ENCODE measurements around the gene NPAS3.

The NPAS3 gene

DNA sequence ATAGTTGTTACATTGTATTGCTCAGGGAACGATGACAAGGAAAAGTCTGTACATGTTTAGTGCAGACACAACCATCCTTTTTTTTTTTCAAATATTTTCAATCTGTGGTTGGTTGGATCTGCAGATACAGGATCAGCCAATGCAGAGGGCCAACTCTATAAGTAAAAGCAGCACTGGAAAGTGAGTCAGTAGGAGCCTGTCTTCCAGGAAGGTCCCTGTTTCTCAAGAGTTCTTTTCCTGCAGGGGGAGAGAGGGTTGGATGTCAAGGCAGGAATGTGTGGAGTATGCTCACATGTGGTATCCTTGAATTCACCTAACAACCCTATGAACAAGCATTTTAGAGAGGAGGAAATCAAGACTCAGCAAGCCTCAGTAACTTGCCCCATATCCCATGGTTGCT is 409.1 kb downstream of the NPAS3 start:
- DNase-seq: no peak

- DNase-seq: no peak
These were observed 409.8 kb downstream of the NPAS3 start for GRCh38 chr14:33348510-33348909.

DNA sequence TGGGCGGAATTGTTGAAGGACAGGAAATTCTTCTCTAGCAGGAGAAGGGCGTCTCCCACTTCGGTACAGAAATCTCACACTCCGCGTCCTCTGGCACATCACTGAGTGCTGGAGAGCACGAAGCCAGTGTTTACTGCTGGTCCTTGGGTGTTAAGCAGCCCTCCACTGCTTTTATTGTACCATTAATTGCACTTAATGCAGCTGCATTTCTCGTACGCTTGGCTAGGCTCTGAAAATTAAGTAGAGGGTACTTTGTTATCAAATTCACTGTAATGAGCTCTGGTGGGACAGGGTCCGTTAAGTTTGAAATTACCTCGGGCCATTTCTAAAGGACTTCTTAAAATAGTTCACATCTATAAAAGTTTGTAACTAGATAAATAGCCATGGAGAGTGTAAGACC is 411.2 kb downstream of the NPAS3 start:
- no peak for DNase-seq

DNA sequence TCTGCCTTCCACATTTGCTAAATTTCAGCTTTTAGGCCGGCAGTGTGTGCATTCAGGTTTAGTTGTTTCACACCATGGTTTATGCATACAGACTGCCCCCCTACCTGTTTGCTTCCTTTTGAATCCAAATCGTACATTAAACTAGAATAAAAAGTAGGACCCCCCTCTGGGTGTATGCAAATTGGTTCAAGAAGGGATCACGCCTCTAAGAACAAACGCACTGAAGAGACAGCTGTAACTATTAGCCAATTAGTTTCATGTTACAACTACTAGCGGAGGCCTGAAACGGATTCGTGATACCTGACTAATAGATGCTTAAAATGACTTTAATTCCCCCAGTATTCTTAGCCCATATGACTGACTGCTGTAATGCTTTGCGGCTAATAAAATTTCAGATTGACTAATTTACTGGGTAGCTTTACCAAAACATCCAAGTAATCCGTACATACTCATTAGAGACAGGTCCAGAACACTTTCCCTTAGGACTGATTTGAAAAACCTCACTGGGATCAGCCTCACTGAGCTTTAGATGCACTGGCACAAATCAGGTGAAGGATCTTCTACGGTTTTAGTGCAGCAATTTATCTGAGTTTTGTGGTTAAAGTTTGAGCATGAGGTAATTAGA is 411.8 kb downstream of the NPAS3 start:
- no peak for DNase-seq

GRCh38 chr14:33352821-33353220 is 414.1 kb downstream of the NPAS3 start:
- no peak for DNase-seq

- no peak for DNase-seq
These were observed 417.5 kb downstream of the NPAS3 start for GRCh38 chr14:33356181-33356580.

GRCh38 chr14:33357225-33358010 is 418.7 kb downstream of the NPAS3 start:
- DNase-seq: no peak

- DNase-seq: no peak
These were observed 420.7 kb downstream of the NPAS3 start for GRCh38 chr14:33359288-33359881.

DNA sequence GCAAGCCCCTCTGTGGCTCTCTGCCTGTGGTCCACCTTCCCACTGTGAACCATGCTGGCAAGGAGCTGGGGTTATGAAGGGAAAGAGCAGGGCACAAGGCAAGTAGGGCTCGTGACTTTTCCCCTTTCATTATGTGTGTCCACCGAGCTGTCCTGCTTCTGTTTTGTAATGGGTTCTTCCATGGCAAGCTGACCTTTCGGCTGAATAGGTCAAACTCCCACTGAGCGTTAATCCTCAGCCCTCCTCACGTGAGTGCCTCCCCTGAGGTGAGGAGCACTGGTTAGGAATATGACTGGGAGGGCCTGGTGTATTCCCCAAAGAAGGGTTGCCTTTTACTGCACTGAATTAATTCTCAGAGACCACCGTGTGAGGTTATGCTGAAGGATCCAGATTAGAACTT is 424.3 kb downstream of the NPAS3 start:
- no peak for DNase-seq

- DNase-seq: no peak
These were observed 425.0 kb downstream of the NPAS3 start for GRCh38 chr14:33363682-33364081.

DNA sequence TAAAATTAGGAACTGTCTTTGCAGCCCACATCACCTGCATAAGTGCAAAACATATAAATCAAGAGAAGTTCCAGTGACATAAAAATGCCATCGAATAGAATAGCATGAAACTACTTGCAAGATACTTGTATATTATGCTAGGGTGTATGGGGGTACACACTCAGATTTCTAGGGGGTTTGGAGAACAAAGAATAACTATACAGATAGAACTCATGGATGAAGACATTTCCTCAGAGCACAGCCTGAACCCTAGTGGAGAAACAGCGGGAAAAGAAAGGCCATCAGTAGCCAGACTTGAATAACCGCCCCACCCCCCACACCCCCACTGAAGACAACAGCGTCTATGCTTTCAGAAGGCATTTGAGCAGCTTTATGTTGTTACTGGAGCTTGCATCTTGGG is 425.8 kb downstream of the NPAS3 start:
- DNase-seq: no peak

GRCh38 chr14:33369041-33369440 is 430.4 kb downstream of the NPAS3 start:
- no peak for DNase-seq

GRCh38 chr14:33369972-33370371 is 431.3 kb downstream of the NPAS3 start:
- DNase-seq: peak; percentile 43

GRCh38 chr14:33370426-33370825 is 431.7 kb downstream of the NPAS3 start:
- no peak for DNase-seq

DNA sequence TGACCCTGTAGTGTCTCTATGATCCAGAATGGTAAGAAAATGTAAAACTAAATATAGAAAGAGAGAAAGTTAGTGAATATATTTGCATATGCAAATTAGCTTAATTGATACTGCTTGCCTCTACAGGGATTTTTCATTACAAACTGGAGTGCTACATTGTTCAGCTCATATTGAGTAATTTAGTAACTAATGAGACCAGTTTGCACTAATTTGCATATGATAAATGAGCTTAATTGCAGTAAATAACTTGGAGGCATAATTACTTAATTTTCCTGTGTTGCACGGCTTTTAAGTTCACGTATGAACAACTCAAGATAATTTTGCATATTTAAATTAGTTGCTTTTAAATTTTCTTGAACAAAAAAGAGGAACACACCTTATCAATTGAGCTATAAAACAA is 436.5 kb downstream of the NPAS3 start:
- DNase-seq: no peak

DNA sequence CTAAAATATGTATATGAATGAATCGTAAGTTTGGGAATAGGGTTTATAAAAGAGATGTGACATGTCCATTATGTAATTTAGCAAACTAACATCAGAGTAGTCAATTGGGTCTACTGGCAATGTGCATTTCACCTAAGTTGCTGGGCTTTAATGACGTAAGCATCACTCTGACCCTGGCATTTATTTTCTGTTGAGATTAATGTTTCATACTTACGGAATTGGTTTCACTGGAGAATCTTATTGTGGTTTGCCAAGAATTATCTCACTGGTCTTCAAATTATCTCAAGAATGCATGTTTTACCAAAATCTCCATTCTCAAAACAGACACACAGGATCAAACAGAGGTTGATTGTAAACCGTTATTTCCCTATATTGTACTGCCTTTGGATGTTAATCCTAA is 437.1 kb downstream of the NPAS3 start:
- no peak for DNase-seq

DNA sequence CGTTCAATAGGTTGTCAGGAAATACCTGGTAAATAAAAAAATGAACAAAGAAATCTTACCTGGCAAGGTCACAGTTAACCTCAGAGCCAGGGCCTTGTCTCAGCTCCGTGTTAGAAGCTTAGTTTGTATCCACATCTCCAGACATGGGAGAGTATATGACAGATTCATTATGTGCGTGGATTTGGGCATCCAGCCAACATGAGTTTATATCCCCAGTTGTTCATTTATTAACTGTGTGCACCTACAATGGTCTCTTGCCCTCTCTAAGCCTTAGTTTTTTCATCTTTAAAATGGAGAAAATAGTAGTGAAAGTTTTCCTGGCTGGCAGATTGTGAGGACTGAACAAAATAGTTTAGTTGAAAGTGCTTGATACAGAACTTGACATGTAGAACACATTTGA is 437.8 kb downstream of the NPAS3 start:
- no peak for DNase-seq

DNA sequence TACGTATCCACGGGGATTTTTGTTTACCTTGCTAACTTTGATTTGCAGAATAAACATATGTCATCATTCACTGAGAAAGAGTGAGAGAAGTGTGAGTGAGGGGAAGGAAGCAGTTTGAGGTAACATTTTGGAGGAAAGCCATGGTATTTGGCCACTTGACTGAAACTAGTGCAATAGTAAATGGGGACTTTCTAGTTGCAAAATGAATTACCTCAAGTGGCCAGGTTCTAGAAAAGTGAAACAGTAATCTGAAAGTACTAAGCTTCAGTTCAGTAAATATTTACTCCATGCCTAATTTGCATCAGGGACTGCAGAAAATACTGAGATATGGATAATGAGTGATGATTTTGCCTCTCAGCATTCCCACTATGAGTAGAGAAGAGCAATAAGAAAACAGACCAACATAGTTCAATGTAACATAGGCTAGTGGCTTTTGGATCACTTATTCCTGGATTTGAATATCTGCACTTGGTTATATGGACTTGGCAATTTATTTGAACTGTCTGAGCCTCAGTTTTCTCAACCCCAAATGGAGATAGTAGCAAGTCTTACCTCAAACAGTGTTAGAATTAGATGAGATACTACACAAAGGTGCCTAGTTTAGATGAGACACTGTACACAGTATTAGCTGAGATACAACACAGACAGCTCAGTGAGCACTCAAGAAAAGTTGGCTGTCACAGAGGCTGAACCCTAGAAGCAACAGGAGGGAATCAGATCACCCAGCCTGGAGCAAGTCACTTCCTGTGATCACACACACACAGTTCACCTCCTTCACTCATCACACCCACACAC is 439.1 kb downstream of the NPAS3 start:
- DNase-seq: no peak

DNA sequence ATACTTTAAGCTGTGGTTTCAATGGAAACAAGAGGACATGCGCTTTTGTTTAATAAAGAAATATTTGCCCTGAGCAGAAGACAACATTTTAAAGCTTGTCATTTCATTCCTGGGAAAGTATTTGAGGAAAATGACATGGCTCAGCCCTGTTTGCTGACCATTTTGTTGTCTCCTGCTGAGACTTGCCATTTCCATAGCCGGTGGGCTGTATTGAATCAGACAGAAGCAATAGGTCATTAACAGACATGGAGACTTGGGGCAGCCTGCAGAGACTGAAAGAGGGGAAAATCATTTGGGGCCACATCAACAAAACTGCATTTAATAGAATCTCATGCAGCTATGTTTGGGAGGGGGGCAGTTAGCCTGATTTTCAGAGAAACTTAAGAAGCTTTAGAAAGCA is 443.0 kb downstream of the NPAS3 start:
- DNase-seq: no peak

- no peak for DNase-seq
These were observed 447.5 kb downstream of the NPAS3 start for GRCh38 chr14:33386140-33386539.

GRCh38 chr14:33386781-33387180 is 448.1 kb downstream of the NPAS3 start:
- no peak for DNase-seq

DNA sequence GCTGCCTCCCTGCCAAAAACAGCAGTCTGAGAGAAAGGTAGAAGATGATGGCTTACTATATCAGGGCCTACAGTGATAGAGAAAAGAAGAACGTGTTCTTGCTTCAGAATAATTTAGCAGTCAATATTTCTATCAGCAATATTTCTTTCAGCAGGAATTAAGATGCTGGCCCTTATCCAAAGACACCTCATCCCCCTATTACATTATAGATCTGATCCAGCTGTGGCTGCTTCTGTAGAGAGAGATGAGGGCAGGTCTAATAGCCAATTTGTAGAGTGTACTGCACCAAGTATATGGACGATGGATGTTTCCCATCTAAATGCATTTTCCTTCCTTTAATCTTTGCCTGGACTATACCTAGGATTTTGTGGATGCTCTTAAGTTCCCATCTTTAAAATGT is 451.7 kb downstream of the NPAS3 start:
- DNase-seq: no peak

DNA sequence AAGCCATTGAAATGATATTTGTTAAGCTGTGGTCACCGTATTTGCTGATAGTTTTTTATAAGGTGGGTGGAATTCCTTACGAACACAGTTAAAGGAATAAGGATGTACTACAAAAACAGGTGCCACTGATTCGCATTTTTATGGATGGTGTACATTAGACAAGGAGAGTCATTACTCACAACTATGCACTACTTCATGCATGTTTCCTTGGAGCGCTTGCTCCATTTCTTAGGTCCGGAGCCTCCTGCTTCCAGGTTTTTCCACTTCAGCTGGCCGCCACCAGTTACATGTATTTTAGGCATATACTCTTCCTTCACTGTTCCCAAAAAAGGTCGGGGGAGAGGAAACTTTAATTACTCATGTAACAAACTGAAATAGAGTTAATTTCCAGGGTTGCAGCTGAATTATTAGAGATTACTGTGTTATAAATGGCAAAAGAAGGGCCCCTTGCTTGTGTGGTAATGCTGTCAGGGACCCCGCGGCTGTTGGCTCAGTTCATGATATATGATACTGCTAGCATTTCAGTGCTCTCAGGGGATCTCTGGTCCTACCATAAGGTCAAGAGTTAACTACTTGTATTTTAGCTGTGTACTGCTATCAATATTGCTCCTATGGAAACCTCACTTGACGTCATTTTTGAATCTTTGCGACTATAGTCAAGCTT is 454.7 kb downstream of the NPAS3 start:
- no peak for DNase-seq

All from KG1 (cell line).